BLaER1 (cell line): ENCODE results near the gene GABRA5.

Experiments
- H3K27ac ChIP-seq: shearing (Covaris generic); formaldehyde crosslinking; 2 replicates; pipeline ENCODE4 v1.8.1; 2022
- H3K27me3 ChIP-seq: shearing (Covaris generic); formaldehyde crosslinking; 2 replicates; pipeline ENCODE4 v1.8.1; 2022
- H3K36me3 ChIP-seq: shearing (Covaris generic); formaldehyde crosslinking; 2 replicates; pipeline ENCODE4 v1.8.1; 2022
- H3K4me1 ChIP-seq: shearing (Covaris generic); formaldehyde crosslinking; 2 replicates; pipeline ENCODE4 v1.8.1; 2022
- H3K4me2 ChIP-seq: shearing (Covaris generic); formaldehyde crosslinking; 2 replicates; pipeline ENCODE4 v1.8.1; 2022
- H3K4me3 ChIP-seq: shearing (Covaris generic); formaldehyde crosslinking; 2 replicates; pipeline ENCODE4 v1.8.1; 2022
- H3K9ac ChIP-seq: shearing (Covaris generic); formaldehyde crosslinking; 2 replicates; pipeline ENCODE4 v1.8.1; 2022
- H3K9me3 ChIP-seq: shearing (Covaris generic); formaldehyde crosslinking; 2 replicates; pipeline ENCODE4 v1.8.1; 2022
- H4K20me1 ChIP-seq: shearing (Covaris generic); formaldehyde crosslinking; 2 replicates; pipeline ENCODE4 v1.8.1; 2022
- Cebpa-rat ChIP-seq: shearing (Covaris generic); IDR thresholded peaks from 2 replicates; pipeline ENCODE4 v1.8.1; 2022

The GABRA5 gene

DNA sequence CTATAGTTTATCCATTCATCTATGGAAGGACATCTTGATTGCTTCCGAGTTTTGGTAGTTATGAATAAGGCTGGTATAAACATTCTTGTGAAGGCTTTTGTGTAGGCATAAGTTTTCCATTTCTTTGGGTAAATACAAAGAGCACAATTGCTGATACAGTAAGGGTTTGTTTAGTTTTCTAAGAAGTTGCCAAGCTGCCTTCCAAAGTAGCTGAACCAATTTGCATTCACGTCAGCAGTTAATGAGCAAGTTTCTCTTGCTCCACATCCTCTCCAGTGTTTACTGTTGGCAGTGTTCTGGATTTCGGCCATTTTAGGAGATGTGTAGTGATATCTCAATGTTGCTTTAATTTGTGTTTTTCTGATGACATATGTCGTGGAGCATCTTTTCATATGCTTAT lies 34.2 kb downstream of the GABRA5 start:
- peaks cover 39% of the 10 kb centered on the region for H3K9me3 ChIP-seq
- H3K9ac ChIP-seq, result no peak overlapping the region
- H3K27me3 ChIP-seq, result no peaks in the 10 kb centered on the region
- no peaks in the 10 kb centered on the region for H3K4me1 ChIP-seq
- no peak for TF ChIP-seq Cebpa-rat
- no peak overlapping the region for H3K4me3 ChIP-seq
- H4K20me1 ChIP-seq, result no peaks in the 10 kb centered on the region
- H3K27ac ChIP-seq, result no peak overlapping the region
- H3K4me2 ChIP-seq, result no peak overlapping the region
- H3K36me3 ChIP-seq, result no peaks in the 10 kb centered on the region

DNA sequence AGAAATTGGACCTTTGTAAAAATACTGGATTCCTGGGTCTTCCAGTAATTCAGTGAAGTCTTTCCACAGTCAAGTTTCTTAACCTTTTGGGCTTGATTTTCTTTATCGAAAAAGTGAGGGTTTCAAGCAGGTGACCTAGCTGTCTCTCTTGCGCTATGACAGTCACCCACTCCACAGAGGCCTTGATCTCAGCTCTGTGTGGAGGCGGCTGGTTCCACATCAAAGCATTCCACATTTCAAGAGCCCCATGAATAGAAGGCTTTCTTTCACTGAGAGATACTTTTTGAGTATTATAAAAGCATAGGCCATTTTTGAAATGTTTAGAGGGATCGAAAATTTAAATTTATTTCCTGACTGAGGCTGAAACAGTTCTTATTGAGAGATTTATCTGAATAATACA lies 43.9 kb downstream of the GABRA5 start:
- Histone ChIP-seq H3K9ac (no peak overlapping the region), H3K27me3 (no peaks in the 10 kb centered on the region), H3K4me1 (no peaks in the 10 kb centered on the region), H3K27ac (no peak overlapping the region), H4K20me1 (no peaks in the 10 kb centered on the region), H3K36me3 (no peaks in the 10 kb centered on the region), H3K9me3 (no peaks in the 10 kb centered on the region), H3K4me2 (no peak overlapping the region), H3K4me3 (no peak overlapping the region)
- TF ChIP-seq Cebpa-rat, result no peak

DNA sequence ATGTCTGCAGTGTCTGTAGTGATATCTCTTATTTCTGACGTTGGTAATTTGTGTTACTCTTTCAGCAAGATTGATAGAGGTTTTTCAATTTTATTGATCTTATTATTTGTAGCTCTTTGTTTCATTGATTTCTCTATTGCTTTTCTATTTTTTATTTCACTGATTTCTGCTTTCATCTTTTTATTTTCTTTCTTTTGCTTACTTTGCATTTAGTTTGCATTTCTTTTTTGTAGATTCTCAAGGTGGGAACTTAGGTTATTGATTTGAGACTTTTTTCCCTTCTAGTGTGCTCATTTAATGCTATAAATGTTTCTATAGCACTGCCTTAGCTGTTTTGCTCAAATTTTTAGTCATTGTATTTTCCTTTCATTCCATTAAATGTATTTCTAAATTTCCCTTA lies 54.6 kb downstream of the GABRA5 start:
- H3K4me2 ChIP-seq, result no peak overlapping the region
- no peak overlapping the region for H3K27ac ChIP-seq
- H3K27me3 ChIP-seq, result no peaks in the 10 kb centered on the region
- H3K4me1 ChIP-seq, result no peaks in the 10 kb centered on the region
- no peaks in the 10 kb centered on the region for H4K20me1 ChIP-seq
- H3K36me3 ChIP-seq, result no peaks in the 10 kb centered on the region
- TF ChIP-seq Cebpa-rat, result no peak
- peaks cover 15% of the 10 kb centered on the region for H3K9me3 ChIP-seq
- no peak overlapping the region for H3K9ac ChIP-seq
- no peak overlapping the region for H3K4me3 ChIP-seq

GRCh38 chr15:26926081-26926480 lies 59.2 kb downstream of the GABRA5 start:
- Histone ChIP-seq H3K9ac (no peak overlapping the region), H4K20me1 (no peaks in the 10 kb centered on the region)
- TF ChIP-seq Cebpa-rat, result no peak

GRCh38 chr15:26928051-26928450 lies 61.2 kb downstream of the GABRA5 start:
- Histone ChIP-seq H3K9me3 (no peaks in the 10 kb centered on the region), H3K9ac (no peak overlapping the region), H3K4me2 (no peak overlapping the region), H3K4me1 (no peaks in the 10 kb centered on the region), H3K27ac (no peak overlapping the region), H4K20me1 (no peaks in the 10 kb centered on the region), H3K27me3 (no peaks in the 10 kb centered on the region), H3K36me3 (no peaks in the 10 kb centered on the region), H3K4me3 (no peak overlapping the region)
- TF ChIP-seq Cebpa-rat, result no peak

More at GRCh38 chr15:26926081-26926480, 59.2 kb downstream of the GABRA5 start:
- Histone ChIP-seq H3K9me3 (no peaks in the 10 kb centered on the region), H3K27ac (no peak overlapping the region), H3K36me3 (no peaks in the 10 kb centered on the region), H3K4me2 (no peak overlapping the region), H3K4me3 (no peak overlapping the region), H3K4me1 (no peaks in the 10 kb centered on the region), H3K27me3 (no peaks in the 10 kb centered on the region)

GRCh38 chr15:26929588-26929987 lies 62.7 kb downstream of the GABRA5 start:
- TF ChIP-seq Cebpa-rat, result no peak
- Histone ChIP-seq H3K27me3 (no peaks in the 10 kb centered on the region), H3K27ac (no peak overlapping the region)

GRCh38 chr15:26934848-26935247 lies 68.0 kb downstream of the GABRA5 start:
- H3K36me3 ChIP-seq, result no peaks in the 10 kb centered on the region
- no peaks in the 10 kb centered on the region for H4K20me1 ChIP-seq

More at GRCh38 chr15:26929588-26929987, 62.7 kb downstream of the GABRA5 start:
- Histone ChIP-seq H3K36me3 (no peaks in the 10 kb centered on the region), H4K20me1 (no peaks in the 10 kb centered on the region), H3K4me2 (no peak overlapping the region), H3K9me3 (no peaks in the 10 kb centered on the region), H3K4me3 (no peak overlapping the region), H3K4me1 (no peaks in the 10 kb centered on the region), H3K9ac (no peak overlapping the region)

GRCh38 chr15:26935322-26935721 lies 68.5 kb downstream of the GABRA5 start:
- no peaks in the 10 kb centered on the region for H3K36me3 ChIP-seq
- no peaks in the 10 kb centered on the region for H3K9me3 ChIP-seq
- H3K4me3 ChIP-seq, result no peak overlapping the region
- H3K27me3 ChIP-seq, result no peaks in the 10 kb centered on the region
- no peak overlapping the region for H3K27ac ChIP-seq
- H4K20me1 ChIP-seq, result no peaks in the 10 kb centered on the region
- TF ChIP-seq Cebpa-rat, result no peak
- H3K9ac ChIP-seq, result no peak overlapping the region
- no peak overlapping the region for H3K4me2 ChIP-seq
- no peaks in the 10 kb centered on the region for H3K4me1 ChIP-seq

More at GRCh38 chr15:26934848-26935247, 68.0 kb downstream of the GABRA5 start:
- Histone ChIP-seq H3K27ac (no peak overlapping the region), H3K4me1 (no peaks in the 10 kb centered on the region), H3K9me3 (no peaks in the 10 kb centered on the region), H3K4me3 (no peak overlapping the region), H3K9ac (no peak overlapping the region), H3K4me2 (no peak overlapping the region), H3K27me3 (no peaks in the 10 kb centered on the region)
- TF ChIP-seq Cebpa-rat, result no peak

GRCh38 chr15:26936502-26936901 lies 69.6 kb downstream of the GABRA5 start:
- Histone ChIP-seq H3K4me3 (no peak overlapping the region), H3K4me1 (no peaks in the 10 kb centered on the region), H3K9me3 (no peaks in the 10 kb centered on the region), H3K36me3 (no peaks in the 10 kb centered on the region), H3K4me2 (no peak overlapping the region), H3K9ac (no peak overlapping the region), H4K20me1 (no peaks in the 10 kb centered on the region), H3K27ac (no peak overlapping the region), H3K27me3 (no peaks in the 10 kb centered on the region)
- TF ChIP-seq Cebpa-rat, result no peak

DNA sequence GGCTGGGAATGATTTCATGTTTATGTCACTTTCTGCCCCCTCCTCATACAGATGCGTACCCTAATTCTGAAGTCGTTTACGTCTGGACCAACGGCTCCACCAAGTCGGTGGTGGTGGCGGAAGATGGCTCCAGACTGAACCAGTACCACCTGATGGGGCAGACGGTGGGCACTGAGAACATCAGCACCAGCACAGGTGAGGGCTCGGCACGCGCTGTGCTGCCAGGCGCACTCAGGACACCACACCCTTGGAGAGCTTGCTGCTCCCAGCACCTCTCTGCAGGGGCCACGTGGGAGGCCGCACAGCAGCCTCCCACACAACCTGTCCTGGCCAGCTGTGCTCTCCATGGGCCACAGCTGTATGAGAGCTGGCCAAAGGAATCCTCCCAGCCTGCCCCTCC lies 70.3 kb downstream of the GABRA5 start:
- H3K9ac ChIP-seq, result no peak overlapping the region
- no peak overlapping the region for H3K4me2 ChIP-seq
- no peaks in the 10 kb centered on the region for H3K4me1 ChIP-seq
- no peak for TF ChIP-seq Cebpa-rat
- H3K36me3 ChIP-seq, result no peaks in the 10 kb centered on the region
- H3K27me3 ChIP-seq, result no peaks in the 10 kb centered on the region
- H4K20me1 ChIP-seq, result no peaks in the 10 kb centered on the region
- H3K4me3 ChIP-seq, result no peak overlapping the region
- H3K9me3 ChIP-seq, result no peaks in the 10 kb centered on the region
- no peak overlapping the region for H3K27ac ChIP-seq

DNA sequence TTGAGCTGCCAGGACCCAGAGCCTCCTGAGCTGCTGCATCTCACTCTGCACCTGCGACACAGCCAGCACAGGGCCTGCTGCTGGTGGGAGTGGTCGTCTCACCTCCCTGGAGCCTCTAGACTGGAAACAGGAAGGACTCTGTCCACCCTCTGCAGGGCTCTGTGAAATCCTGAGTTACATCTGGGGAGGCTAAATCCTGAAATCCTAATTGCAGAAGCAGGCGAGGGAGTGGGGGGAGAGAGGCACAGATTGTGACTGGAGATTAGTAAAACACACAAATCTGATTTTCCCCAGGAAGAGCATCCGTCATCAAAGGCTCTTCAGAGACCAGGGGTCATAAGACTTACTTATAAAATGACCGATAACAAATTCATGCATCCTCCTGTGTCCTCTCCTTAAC lies 72.5 kb downstream of the GABRA5 start:
- TF ChIP-seq Cebpa-rat, result no peak
- Histone ChIP-seq H3K36me3 (no peaks in the 10 kb centered on the region), H3K4me3 (no peak overlapping the region), H3K9me3 (no peaks in the 10 kb centered on the region), H3K4me1 (no peaks in the 10 kb centered on the region), H3K9ac (no peak overlapping the region), H4K20me1 (no peaks in the 10 kb centered on the region), H3K27me3 (no peaks in the 10 kb centered on the region), H3K27ac (no peak overlapping the region), H3K4me2 (no peak overlapping the region)
